Smooth muscle cell (in vitro differentiated cells): Measurements from ENCODE around the gene SDK1. TPM values are rescaled to one million over a fixed set of nuclear protein-coding genes. Genes with fewer than 3 reads are reported as not detected.

Experiments used
- DNase-seq: peaks from one replicate; lab custom pipeline; 2025; ENCODE audit not compliant: unreplicated experiment; lab: John Stamatoyannopoulos, UW
- H2AFZ ChIP-seq: fragments of 200-600 bp; sonication (generic); 2 replicates; pipeline ENCODE4 v1.6.0; 2016; ENCODE audit warnings: antibody characterized with exemption, low read depth, mild to moderate bottlenecking
- H3F3A ChIP-seq: fragments of 200-600 bp; sonication (generic); 2 replicates; pipeline ENCODE4 v1.6.0; 2017; ENCODE audit warnings: antibody characterized with exemption, low read depth
- H3K27ac ChIP-seq: fragments of 200-600 bp; sonication (generic); 2 replicates; pipeline ENCODE4 v1.5.1; 2016; ENCODE audit warnings: low read depth, mild to moderate bottlenecking
- H3K27me3 ChIP-seq: fragments of 200-600 bp; sonication (generic); 2 replicates; pipeline ENCODE4 v1.6.1; 2016; ENCODE audit warnings: low read depth, mild to moderate bottlenecking
- H3K36me3 ChIP-seq: fragments of 200-600 bp; sonication (generic); 2 replicates; pipeline ENCODE4 v1.5.1; 2016; ENCODE audit warnings: low read depth
- H3K4me1 ChIP-seq: fragments of 200-600 bp; sonication (generic); 2 replicates; pipeline ENCODE4 v1.5.1; 2016; ENCODE audit warnings: low read depth
- H3K4me2 ChIP-seq: fragments of 200-600 bp; sonication (generic); 2 replicates; pipeline ENCODE4 v1.6.0; 2016; ENCODE audit warnings: mild to moderate bottlenecking
- H3K4me3 ChIP-seq: fragments of 200-600 bp; sonication (generic); 2 replicates; pipeline ENCODE4 v1.5.1; 2016; ENCODE audit warnings: mild to moderate bottlenecking
- H3K79me2 ChIP-seq: fragments of 200-600 bp; sonication (generic); 2 replicates; pipeline ENCODE4 v1.6.0; 2016; ENCODE audit warnings: low read depth, mild to moderate bottlenecking
- H3K9ac ChIP-seq: fragments of 200-600 bp; sonication (generic); 2 replicates; pipeline ENCODE4 v1.6.0; 2016; ENCODE audit warnings: low read depth
- H3K9me3 ChIP-seq: fragments of 200-600 bp; sonication (generic); replicated peaks from 2 replicates; pipeline ENCODE4 v1.5.1; 2016; ENCODE audit warnings: low read depth
- H4K20me1 ChIP-seq: fragments of 200-600 bp; sonication (generic); 2 replicates; pipeline ENCODE4 v1.6.0; 2016; ENCODE audit warnings: low read depth
- WGBS: methylation state at CpG from one replicate; pipeline ENCODE4 v1.1.7; 2016; ENCODE audit warnings: low lambda C conversion rate; 5-methylcytosine and 5-hydroxymethylcytosine counted together
- polyA plus RNA-seq: library from polyadenylated mRNA; unstranded; fragments of >200 nt; fragmentation: Nextera tagmentation; extraction: Ambion mirVana; gene quantifications from 2 replicates; pipeline ENCODE4 v1.2.1, GENCODE V29; 2016
- total RNA-seq: library from RNA; depleted of rRNA; stranded (reverse); fragments of >200 nt; gene quantifications from 2 replicates; pipeline ENCODE4 v1.2.3, GENCODE V29; 2014
- TF ChIP-seq, protein P1 (sequence below): fragments of 200-600 bp; sonication (generic); IDR thresholded peaks from 2 replicates; pipeline ENCODE4 v1.5.1; 2017; ENCODE audit warnings: borderline replicate concordance, mild to moderate bottlenecking, antibody characterized with exemption; ENCODE audit not compliant: insufficient read depth, poor library complexity, severe bottlenecking

Gene SDK1
- total and polyA plus RNA-seq, 2 experiments from 2014 or later = 1.1 to 2.5 TPM

DNA sequence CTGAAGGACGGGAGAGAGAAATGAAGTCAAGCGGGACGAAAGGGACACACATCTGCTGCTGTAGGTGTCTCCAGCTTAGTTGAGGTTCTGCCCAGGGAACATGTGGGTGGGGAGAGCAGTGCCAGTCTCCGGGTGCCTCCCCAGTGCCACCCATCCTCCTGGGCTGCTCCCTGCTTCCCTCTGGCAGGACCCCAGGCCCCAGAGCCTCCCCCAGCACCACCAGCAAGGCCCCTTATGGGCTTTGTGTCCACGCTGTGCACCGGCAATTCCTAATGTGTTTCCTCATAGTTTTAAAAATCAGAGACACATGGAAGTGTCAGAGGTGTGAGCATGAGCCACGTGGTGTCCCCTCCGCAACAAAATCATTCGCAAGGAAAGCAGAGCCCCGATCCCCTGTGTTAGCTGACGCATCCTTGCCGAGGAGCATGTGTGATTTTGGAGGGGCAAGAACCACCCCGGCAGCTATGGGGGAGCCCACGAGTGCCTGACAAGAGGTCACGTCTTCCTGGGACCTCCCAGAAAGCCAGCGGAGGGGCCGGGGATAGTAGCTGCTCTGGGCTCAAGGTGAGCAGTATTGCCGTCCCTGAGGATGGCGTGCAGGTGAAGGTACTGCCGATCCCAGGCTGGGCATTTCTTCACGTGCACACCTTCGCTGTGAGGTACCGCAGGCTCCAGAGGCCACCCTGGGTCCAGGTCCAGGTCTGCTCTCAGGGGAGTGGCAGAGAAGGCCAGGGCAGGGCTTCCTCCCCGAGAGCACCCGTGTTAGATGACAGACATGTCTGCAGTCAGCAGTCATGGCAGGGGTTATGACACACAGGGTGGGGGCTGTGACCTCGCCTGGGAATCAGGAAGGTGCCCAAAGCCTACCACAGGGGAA lies 932.8 kb downstream of the SDK1 start:
- no peak for DNase-seq

DNA sequence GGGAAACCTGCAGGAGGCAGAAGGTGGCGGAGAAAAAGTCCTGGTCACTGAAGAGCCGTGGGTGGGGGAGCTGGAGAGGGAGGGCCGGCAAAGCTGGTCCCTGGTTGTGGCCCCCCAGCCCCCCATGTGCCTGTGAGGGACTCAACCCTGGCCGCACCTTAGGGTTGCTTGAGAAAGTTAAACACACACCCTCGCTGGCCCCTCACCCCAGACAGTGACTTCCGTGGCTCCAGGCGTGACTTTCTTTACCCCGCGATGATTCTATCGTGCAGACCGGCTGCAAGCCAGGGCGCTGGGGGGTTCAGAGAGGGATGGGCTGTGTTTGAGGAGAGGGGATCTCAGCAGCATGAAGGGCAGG lies 933.4 kb downstream of the SDK1 start:
- no peak overlapping the region for H3K27ac ChIP-seq
- H3K79me2 ChIP-seq = no peaks in the 10 kb centered on the region
- no peaks in the 10 kb centered on the region for H4K20me1 ChIP-seq
- WGBS = 93% methylated on average over 11 of the region's 12 CpGs
- TF ChIP-seq, protein P1, sequence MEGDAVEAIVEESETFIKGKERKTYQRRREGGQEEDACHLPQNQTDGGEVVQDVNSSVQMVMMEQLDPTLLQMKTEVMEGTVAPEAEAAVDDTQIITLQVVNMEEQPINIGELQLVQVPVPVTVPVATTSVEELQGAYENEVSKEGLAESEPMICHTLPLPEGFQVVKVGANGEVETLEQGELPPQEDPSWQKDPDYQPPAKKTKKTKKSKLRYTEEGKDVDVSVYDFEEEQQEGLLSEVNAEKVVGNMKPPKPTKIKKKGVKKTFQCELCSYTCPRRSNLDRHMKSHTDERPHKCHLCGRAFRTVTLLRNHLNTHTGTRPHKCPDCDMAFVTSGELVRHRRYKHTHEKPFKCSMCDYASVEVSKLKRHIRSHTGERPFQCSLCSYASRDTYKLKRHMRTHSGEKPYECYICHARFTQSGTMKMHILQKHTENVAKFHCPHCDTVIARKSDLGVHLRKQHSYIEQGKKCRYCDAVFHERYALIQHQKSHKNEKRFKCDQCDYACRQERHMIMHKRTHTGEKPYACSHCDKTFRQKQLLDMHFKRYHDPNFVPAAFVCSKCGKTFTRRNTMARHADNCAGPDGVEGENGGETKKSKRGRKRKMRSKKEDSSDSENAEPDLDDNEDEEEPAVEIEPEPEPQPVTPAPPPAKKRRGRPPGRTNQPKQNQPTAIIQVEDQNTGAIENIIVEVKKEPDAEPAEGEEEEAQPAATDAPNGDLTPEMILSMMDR = no peak
- no peak overlapping the region for H3K4me3 ChIP-seq
- no peak overlapping the region for H2AFZ ChIP-seq
- no peak overlapping the region for H3K9ac ChIP-seq
- no peaks in the 10 kb centered on the region for H3K27me3 ChIP-seq
- no peak overlapping the region for H3K4me2 ChIP-seq
- no peaks in the 10 kb centered on the region for H3K4me1 ChIP-seq
- no peaks in the 10 kb centered on the region for H3K9me3 ChIP-seq
- H3F3A ChIP-seq = no peaks in the 10 kb centered on the region
- no peaks in the 10 kb centered on the region for H3K36me3 ChIP-seq
- no peak for DNase-seq

More for the DNA sequence above, 932.8 kb downstream of the SDK1 start:
- H3K27me3 ChIP-seq = no peaks in the 10 kb centered on the region
- H4K20me1 ChIP-seq = no peaks in the 10 kb centered on the region
- H2AFZ ChIP-seq = no peak overlapping the region
- no peak overlapping the region for H3K9ac ChIP-seq
- WGBS = 96% methylated on average over 26 of the region's 26 CpGs
- H3K4me2 ChIP-seq = no peak overlapping the region
- H3K79me2 ChIP-seq = no peaks in the 10 kb centered on the region
- TF ChIP-seq, protein P1 = no peak
- H3K36me3 ChIP-seq = no peaks in the 10 kb centered on the region
- H3K27ac ChIP-seq = no peak overlapping the region
- no peaks in the 10 kb centered on the region for H3F3A ChIP-seq
- H3K4me3 ChIP-seq = no peak overlapping the region
- H3K4me1 ChIP-seq = no peaks in the 10 kb centered on the region
- H3K9me3 ChIP-seq = no peaks in the 10 kb centered on the region

DNA sequence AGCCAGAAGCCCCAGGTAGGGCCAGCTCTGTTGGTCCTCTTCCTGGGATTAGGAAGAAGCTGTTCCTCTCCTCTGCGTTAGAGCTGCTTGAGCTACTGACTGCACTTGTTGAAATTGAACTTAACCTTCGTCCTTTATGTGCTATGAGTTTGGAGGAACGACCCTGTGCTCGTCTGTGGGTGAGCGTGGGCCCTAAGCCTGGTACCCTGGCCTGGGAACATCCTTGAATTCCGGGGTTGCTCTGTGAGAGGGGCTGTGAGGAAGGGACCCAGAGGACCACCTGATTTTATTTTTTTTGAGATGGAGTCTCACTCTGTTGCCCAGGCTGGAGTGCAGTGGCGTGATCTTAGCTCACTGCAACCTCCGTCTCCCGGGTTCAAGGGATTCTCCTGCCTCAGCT lies 933.8 kb downstream of the SDK1 start:
- Histone ChIP-seq H3K9me3 (no peaks in the 10 kb centered on the region), H3K79me2 (no peaks in the 10 kb centered on the region), H3K4me2 (no peak overlapping the region), H3K4me3 (no peak overlapping the region), H3K36me3 (no peaks in the 10 kb centered on the region), H3K4me1 (no peaks in the 10 kb centered on the region), H3K27me3 (no peaks in the 10 kb centered on the region), H4K20me1 (no peaks in the 10 kb centered on the region), H3F3A (no peaks in the 10 kb centered on the region), H3K27ac (no peak overlapping the region), H2AFZ (no peak overlapping the region), H3K9ac (no peak overlapping the region)
- no peak for DNase-seq
- WGBS = 98% methylated on average over 9 of the region's 9 CpGs
- TF ChIP-seq, protein P1 = no peak

DNA sequence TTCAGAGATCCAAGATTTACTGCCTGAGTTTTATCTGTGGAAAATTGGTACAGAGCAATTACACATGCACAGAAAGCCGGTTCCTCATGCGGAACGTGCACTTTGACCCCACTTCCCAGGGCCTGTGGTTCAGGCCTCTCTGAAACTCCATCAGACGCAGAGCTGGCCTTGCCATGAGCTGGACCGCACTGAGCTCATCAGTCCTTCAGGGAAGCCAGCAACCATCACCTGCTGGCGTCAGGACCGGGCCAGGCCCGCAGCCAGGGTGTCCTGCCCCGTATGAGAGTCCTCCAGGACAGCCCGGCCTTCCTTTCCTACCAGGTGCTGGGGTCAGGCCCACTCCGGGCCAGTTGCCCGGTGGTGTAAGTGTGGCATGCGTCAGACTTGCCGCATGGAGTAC lies 934.5 kb downstream of the SDK1 start:
- TF ChIP-seq, protein P1 = no peak
- Histone ChIP-seq H3K9me3 (no peaks in the 10 kb centered on the region), H3K27me3 (no peaks in the 10 kb centered on the region), H3K4me3 (no peak overlapping the region), H3K27ac (no peak overlapping the region), H3K4me1 (no peaks in the 10 kb centered on the region), H3K9ac (no peak overlapping the region), H3K4me2 (no peak overlapping the region), H4K20me1 (no peaks in the 10 kb centered on the region), H2AFZ (no peak overlapping the region), H3K79me2 (no peaks in the 10 kb centered on the region), H3F3A (no peaks in the 10 kb centered on the region), H3K36me3 (no peaks in the 10 kb centered on the region)
- 98% methylated on average over 14 of the region's 14 CpGs for WGBS
- DNase-seq = no peak
